K562 treated with DMSO at 1 percent for 12 hours (cell line): ENCODE data around the gene AKAP4. TPM values are rescaled to one million over a fixed set of nuclear protein-coding genes. Genes with fewer than 3 reads are reported as not detected.

Source experiments
- total RNA-seq: library from RNA; unstranded; fragments of 300-600 nt; gene quantifications from 2 replicates; pipeline ENCODE4 v1.2.3, GENCODE V29; 2022; ENCODE audit not compliant: insufficient read depth

AKAP4 gene, protein sequence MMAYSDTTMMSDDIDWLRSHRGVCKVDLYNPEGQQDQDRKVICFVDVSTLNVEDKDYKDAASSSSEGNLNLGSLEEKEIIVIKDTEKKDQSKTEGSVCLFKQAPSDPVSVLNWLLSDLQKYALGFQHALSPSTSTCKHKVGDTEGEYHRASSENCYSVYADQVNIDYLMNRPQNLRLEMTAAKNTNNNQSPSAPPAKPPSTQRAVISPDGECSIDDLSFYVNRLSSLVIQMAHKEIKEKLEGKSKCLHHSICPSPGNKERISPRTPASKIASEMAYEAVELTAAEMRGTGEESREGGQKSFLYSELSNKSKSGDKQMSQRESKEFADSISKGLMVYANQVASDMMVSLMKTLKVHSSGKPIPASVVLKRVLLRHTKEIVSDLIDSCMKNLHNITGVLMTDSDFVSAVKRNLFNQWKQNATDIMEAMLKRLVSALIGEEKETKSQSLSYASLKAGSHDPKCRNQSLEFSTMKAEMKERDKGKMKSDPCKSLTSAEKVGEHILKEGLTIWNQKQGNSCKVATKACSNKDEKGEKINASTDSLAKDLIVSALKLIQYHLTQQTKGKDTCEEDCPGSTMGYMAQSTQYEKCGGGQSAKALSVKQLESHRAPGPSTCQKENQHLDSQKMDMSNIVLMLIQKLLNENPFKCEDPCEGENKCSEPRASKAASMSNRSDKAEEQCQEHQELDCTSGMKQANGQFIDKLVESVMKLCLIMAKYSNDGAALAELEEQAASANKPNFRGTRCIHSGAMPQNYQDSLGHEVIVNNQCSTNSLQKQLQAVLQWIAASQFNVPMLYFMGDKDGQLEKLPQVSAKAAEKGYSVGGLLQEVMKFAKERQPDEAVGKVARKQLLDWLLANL
- not detected in 2 replicates for total RNA-seq

DNA sequence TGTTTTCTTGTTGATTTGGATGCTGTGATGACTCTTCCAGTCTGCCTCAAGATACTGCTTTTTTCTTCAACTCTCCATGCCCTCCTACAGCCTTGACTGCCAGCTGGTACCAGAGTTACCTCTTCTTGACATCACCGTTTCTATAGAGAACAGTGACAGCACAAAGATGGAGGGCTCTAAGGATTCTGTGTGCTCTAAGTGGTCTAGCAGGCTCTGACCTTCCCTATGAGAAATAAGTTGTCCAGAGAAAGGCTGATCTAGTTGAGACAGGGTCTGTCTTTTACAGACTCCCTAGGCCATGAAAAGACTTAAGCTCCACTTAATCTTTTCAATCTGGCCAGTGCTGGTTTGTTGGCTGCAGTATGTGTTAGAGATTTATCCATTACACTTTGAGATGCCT, at the start of gene AKAP4:
AKAP4 (minus strand) TSS at position 101 of the 400 bp plus-strand sequence. CDS start 118 bp downstream, outside the sequence.

DNA sequence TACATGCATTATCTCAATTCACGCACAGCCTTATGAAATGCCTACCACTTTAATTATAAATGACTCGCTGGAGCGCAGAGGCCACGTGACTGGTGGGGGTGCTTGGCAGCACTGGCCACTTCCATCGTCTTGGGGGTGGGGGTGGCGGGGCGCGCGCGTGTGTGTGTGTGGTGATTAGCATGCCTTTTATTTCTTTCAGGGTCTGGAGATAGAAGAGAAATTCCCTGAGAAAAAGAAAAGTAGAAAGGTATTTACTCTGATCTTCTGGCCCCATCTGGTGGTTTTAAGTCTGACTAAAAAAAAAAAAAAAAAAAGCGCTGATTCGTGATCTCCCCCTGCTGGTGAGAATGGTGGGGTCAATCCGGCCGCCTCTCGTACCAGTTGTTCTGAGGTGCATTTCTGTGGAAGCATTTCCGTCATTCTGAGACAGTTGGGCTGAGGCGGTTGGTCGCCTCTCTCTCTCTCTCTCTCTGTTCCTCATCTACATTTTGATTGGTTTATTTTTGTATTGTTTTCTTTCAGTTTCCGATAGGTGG, 3.6 kb upstream of the AKAP4 start, which contains the start of gene CCNB3:
CCNB3 (plus strand) TSS at position 402 of the 536 bp plus-strand sequence. CDS start 80,399 bp downstream, outside the sequence.

Other genes with a start within 250 kb of the AKAP4 start
- gene CCNB3, start 3.8 kb upstream of the AKAP4 start, total RNA-seq = not detected in 2 replicates